GM19043 (cell line): Measurements from ENCODE around the gene INSR.
"Not testable (repeated sequence)": the region's sequence is repeated elsewhere in the genome, so short reads cannot be mapped to it uniquely, and the experiment has no call there.

Experiments used
- ATAC-seq: cut with Tn5 transposase; IDR thresholded peaks from one replicate; pipeline ENCODE4 v1.9.1; 2021; ENCODE audit warnings: low read depth; ENCODE audit not compliant: unreplicated experiment

Gene INSR

DNA sequence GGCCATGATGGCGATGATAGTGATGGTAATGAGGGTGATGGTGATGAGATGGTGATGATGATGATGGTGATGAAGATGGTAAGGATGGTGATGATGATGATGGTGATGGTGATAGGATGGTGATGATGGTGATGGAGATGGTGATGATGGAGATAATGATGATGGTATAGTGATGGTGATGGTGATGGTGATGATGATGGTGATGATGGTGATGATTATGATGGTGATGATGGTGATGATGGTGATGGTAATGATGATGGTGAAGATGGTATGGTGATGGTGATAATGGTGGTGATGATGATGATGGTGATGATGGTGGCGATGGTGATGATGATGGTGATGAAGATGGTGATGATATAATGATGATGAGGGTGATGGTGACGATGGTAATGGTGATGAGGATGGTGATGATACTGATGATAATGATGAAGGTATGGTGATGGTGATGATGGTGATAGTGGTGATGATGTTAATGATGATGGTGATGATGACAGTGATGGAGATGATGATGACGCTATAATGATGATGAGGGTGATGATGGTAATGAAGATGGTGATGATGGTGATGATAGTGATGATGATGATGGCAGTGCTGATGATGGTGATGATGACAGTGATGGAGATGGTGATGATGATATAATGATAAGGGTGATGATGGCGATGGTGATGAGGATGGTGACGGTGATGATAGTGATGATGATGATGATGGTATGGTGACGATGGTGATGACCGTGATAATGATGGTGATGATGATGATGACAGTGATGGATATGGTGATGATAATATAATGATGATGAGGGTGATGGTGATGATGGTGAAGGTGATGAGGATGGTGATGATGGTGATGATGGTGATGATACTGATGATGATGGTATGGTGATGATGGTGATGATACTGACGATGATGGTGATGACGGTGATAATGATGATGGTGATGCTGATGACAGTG lies 187.2 kb downstream of the INSR start:
- ATAC-seq: no peak

- ATAC-seq: no peak
Observed at GRCh38 chr19:7104747-7105447, 189.3 kb downstream of the INSR start.

DNA sequence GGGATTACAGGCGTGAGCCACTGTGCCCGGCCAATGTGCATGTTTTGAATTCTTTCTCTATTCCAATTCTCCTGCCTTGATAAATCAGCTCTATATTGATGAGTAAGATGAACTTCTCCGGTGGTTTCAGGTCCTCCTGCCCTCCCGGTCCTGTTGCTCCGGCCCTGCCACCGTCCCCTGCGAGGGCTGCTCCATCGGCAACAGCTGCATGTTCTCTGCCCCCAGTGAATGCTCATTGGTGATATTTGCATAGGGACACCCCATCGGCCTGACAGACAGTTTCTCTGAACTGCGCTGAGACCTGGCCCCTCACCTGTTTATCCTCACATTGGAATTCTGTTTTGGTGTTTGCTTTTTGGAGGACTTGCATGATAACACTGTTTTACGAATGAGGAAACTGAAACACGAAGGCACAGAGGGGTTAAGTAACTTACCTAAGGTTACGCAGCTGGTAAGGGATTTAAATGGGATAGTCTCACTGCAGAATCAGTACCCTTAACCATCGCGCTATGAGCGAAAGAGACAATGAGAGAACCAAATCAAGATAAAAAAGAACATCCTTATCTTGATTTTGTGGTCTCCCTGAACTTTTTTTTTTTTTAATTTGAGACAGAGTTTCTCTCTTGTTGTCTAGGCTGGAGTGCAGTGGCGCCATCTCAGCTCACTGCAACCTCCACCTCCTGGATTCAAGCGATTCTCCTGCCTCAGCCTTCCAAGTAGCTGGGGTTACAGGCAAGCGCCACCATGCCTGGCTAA lies 192.5 kb downstream of the INSR start:
- no peak for ATAC-seq

DNA sequence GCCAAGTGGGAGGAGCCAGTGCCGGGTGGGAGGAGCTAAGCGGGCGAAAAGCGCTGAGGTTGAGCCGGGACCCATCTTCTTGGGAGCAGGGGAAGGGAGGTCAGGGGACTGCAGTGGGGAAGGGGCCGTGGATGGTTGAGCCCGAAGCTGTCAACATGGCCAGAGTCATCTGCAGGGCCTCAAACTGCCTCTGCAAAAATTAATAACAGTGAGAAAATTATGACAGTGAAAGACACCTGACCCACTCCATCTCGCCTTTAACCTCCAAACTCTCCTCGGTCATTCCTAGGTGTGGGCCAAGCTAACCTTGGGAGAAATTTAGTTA lies 194.7 kb downstream of the INSR start:
- no peak for ATAC-seq

DNA sequence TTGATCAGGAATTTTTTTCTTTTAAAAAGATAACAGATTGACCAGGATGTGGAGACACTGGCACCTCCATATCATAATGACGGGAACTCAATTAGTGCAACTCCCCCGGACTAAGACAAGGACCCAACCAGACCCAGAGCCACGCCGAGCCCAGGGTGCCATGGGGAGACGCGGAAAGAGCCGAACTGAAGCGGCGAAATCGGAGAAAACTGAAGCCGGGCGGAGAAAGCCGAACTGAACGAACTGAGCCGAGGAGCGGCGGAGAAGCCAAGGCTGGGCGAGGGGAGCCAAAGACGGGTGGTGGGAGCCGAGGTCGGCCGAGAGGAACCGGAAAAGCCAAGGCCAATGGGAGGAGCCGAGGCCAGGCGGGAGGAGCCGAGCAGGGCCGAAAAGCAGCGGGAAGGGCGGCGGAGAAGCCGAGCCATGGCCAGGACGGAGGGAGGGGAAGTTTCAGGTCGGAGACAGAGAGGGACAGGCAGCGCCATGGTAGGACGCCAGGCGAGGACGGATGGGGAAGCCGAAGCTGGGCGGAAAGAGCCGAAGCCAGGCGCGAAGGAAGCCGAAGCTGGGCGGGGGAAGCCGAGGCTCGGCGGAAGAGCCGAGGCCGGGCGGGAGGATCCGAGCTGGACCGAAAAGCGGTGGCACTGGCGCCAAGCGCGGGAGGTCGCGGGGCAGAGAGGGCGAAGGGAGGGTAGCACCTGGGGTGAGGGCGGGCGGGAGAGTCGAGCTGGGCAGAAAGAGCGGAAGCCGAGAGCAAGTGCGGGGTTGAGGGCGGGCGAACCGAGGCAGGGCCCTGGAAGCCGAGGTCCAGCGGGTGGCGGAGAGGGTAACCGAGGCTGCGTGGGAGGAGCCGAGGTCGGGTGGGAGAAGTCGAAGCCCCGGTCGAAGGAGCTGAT lies 195.3 kb downstream of the INSR start:
- peak; percentile 65 for ATAC-seq

DNA sequence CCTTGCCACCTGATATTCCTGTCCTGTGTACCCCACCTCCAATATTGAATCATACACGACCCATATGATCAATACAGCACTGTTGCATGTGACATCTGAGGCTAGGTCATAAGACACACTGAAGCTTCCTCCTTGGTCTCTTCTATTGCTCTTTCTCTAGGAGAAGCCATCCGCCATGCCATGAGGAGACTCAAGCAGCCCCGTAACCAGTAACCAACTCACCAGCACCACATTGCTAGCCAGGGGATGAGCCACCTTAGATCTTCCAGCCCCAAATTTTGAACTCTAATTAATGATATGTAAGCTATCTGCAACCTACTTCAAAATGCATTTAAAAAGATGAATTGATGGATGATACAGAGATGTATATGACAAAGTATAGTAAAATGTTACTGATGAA lies 196.1 kb downstream of the INSR start:
- ATAC-seq: no peak

DNA sequence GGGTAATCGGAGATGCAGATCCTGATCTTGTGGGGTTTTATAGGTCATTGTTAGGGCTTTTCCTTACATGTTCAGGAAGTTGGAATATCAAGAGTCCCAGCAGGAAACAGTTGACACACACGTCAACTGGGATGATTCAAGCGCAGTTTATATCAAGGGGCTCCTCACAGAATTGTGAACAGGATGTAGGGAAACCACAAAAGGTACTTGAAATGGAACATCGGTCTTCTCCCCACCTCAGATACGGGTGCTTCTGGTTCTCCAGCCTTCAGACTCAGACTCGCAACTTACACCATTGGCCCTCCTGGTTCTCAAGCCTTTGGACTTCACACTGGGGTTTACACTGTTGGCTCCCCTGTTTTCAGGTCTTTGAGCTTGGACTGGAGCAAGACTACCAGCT lies 205.2 kb downstream of the INSR start:
- no peak for ATAC-seq

GRCh38 chr19:7083076-7083956 lies 210.9 kb downstream of the INSR start:
- no peak for ATAC-seq

- no peak for ATAC-seq
Observed at GRCh38 chr19:7078008-7078407, 216.2 kb downstream of the INSR start.

DNA sequence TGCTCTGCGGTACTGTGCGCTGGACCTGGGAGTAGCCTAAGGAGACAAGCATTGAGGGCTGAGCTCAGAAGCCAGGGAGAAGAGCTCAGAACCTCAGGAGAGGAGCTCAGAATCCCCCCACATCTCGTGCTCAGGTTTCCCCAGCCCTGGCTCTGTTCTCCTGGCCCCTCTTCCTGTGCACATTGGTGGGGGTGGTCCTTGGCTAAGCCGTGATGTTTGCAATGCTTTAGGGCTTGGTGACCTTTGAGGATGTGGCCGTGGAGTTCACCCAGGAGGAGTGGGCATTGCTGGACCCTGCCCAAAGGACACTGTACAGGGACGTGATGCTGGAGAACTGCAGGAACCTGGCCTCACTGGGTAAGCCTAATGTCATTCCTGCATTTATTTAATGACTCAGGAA lies 218.1 kb downstream of the INSR start:
- no peak for ATAC-seq

DNA sequence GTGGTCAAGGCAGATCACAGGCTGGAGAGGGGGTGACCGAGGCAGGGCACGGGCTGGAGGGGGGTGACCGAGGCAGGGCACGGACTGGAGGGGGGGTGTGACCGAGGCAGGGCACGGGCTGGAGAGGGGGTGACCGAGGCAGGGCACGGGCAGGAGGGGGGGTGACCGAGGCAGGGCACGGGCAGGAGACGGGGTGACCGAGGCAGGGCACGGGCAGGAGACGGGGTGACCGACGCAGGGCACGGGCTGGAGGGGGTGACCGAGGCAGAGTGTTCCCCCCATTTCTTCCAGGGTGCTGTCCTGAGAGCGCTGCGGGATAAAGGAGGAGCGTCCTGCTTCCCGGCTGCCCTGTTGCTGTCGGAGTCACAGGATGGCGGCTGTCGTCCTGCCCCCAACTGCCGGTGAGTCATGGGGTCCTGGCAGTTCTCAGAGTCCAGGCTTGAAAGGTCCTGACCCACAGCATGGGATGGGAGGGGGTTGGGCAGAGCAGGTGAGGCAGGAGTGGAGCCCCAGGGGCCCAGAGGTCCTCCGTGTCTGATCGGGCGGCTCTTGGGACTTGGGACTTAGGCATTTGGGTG lies 219.4 kb downstream of the INSR start:
- ATAC-seq: no peak

GRCh38 chr19:7072541-7072940 lies 221.7 kb downstream of the INSR start:
- no peak for ATAC-seq

GRCh38 chr19:7069904-7070226 lies 224.3 kb downstream of the INSR start:
- ATAC-seq: peak; percentile 23

DNA sequence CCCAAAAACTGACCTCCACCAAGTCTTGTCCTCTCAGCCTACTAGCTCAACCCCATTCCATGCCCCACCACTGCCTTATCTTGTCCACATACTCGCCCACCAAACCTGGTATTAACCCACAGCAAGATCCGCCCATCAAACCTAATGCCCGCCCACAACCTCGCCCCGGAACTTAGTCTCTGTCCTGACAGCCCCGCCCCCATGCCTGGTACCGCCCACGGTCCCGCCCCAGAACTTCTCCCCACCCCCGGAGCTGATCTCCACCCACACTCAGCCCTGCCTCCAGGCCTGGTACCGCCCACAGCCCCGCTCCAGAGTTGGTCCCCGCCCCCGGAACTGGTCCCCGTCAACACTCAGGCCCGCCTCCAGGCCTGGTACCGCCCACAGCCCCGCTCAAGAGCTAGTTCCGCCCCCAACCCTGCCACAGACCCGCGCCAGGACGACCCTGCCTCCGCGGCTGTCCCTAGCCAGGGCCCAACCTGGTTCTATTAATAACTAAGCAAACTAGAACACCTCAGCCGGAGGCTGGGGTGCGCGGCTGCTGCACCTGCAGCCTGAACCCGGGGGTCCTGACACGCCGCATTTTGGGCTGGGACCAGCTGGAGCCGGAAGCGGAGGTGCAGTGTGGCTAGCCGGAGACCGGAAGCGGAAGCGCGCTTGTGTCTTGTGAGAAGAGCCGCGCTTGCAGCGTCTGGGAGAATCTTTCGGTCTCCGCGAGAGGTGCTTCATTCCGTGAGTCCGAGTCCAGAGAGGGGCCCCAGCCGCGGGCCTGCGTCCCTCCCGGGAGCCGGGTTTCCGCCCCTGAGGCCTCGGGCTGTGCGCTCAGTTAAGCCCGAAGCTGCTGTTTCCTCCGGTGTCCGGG lies 224.9 kb downstream of the INSR start, which contains the start of gene ZNF557:
ZNF557 (plus strand) TSS at position 662 of the 862 bp plus-strand sequence. CDS start 5,372 bp downstream, outside the sequence.
- ATAC-seq: peak; percentile 84

GRCh38 chr19:7068599-7068998 lies 225.6 kb downstream of the INSR start:
- no peak for ATAC-seq

GRCh38 chr19:7067716-7068115 lies 226.5 kb downstream of the INSR start:
- ATAC-seq: no peak

DNA sequence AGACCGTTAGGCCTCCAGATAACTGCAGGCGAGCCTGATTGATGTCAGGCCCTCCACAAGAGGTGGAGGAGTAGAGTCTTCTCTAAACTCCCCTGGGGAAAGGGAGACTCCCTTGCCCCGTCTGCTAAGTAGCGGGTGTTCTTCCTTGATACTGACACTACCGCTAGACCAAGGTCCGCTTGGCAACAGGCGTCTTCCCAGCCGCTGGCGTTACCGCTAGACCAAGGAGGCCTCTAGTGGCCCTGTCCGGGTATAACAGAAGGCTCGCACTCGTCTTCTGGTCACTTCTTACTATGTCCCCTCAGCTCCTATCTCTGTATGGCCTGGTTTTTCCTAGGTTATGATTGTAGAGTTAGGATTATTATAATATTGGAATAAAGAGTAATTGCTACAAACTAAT lies 227.1 kb downstream of the INSR start:
- ATAC-seq: not testable (repeated sequence)
